GM03348 (cell line): Measurements from ENCODE around the gene TGM5.
"Not testable (repeated sequence)": the region's sequence is repeated elsewhere in the genome, so short reads cannot be mapped to it uniquely, and the experiment has no call there.

Experiments
- DNase-seq: peaks from one replicate; pipeline ENCODE4 v3.0.0; 2012; ENCODE audit warnings: low spot score

Gene TGM5, protein sequence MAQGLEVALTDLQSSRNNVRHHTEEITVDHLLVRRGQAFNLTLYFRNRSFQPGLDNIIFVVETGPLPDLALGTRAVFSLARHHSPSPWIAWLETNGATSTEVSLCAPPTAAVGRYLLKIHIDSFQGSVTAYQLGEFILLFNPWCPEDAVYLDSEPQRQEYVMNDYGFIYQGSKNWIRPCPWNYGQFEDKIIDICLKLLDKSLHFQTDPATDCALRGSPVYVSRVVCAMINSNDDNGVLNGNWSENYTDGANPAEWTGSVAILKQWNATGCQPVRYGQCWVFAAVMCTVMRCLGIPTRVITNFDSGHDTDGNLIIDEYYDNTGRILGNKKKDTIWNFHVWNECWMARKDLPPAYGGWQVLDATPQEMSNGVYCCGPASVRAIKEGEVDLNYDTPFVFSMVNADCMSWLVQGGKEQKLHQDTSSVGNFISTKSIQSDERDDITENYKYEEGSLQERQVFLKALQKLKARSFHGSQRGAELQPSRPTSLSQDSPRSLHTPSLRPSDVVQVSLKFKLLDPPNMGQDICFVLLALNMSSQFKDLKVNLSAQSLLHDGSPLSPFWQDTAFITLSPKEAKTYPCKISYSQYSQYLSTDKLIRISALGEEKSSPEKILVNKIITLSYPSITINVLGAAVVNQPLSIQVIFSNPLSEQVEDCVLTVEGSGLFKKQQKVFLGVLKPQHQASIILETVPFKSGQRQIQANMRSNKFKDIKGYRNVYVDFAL

DNA sequence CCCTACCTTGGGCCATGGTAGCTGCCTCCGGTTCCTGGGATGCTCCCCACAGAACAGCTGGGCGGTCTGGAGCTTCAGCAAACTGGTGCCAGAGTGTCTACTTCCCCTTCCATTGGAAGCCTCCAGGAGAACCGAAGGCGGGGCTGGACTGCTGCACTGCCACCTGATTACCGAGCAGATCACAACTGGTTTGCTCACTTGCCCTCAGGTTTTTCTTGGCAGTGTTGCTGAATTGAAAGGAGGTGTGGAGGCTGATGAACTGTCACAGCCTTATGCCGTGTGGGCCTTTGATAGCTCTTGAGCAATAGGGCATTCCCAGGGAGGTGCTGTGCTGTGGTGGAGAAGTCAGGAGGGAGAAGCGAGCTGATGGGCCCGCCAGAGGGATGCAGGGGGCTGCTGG is at the start of gene TGM5:
Gene TGM5, minus strand, starts transcription at position 95 of the 400 bp plus-strand sequence. Its CDS starts 79 bp downstream, at position 16.
- DNase-seq: no peak

GRCh38 chr15:43314171-43314570 is 47.4 kb upstream of the TGM5 start:
- no peak for DNase-seq

DNA sequence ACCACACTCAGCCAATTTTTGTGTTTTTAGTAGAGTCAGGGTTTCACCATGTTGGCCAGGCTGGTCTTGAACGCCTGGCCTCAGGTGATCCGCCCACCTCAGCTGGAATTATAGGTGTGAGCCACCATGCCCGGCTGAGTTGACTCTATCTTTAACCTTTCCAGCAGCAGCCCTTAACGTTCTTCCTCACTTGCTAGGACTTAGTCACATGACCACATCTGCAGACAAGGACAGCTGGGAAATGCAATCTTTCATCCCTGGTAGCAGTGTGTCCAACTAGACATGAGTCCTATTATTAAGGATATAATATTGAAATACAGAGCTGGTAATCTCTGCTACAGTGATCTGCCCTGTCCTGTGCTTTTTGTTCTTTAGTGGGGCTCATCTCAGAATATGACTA is 45.6 kb upstream of the TGM5 start:
- no peak for DNase-seq

- DNase-seq: no peak
These were observed 35.6 kb upstream of the TGM5 start, which contains the start of gene TGM7 for GRCh38 chr15:43302205-43302817. Gene TGM7 (minus strand): TSS chr15:43302255.

DNA sequence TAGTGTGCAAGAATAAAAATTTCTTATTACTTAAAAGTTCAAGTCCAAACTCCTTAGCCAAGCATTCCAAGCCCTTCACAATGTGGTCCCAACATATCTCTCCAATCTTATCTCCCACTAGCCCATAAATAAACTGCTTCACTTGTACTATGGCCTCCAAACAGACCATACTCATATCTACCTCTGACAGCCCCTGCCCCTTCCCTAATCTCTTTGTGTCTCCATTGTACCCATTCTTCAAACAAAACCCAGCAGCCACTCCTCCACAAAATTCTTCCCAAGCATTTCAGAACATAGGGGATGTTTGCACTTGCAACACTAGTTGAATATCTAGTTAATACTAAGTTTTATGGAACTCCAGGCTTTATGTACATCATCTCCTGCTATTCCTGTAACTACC is 33.2 kb upstream of the TGM5 start:
- DNase-seq: no peak

DNA sequence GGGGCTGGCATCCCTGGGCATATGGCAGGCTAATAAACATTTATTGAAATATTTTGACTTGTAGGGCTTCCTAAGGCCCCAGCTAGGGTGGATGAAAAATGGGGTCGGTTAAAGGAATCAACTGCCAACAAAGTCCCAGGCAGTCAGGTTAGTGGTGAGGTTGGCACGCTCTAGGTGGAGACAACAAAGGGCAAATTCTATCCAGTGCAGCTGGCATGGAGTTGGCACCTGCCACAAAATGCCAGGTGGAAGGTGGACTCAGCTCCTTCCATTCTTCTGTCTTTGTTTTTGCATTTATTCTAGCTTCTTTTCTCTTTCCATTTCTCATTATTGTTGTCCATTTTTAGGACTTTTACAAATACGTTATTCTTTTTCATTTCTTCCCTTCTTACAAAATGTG is 32.7 kb upstream of the TGM5 start:
- DNase-seq: no peak

DNA sequence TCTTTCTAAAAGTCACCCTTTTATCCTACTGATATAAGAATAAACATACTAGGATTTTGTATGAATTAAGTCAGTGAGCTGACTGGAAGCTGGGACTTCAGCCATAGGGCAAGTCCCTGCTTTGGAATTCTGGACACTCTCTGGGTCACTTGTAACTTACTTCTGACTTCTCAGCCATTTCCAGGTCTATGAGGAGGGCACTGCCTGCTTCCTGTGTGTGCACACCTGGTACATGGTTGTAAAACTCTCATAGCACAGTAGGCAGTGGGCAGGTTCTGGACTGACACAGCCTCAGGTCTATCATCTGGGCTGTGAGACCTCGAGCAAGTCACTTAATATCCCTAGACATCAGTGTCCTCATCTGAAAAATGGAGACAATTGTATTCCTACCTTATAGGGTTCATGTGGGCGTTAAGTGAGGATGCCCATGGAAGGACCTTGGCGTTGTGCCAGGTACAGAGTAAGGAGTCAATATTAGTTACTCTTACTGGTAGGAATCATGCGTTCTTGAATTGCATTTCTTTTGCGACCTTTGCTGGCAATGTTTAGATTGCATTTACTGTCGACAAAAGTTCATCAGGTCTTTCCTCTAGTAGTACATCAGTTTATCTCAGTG is 27.5 kb upstream of the TGM5 start:
- no peak for DNase-seq

DNA sequence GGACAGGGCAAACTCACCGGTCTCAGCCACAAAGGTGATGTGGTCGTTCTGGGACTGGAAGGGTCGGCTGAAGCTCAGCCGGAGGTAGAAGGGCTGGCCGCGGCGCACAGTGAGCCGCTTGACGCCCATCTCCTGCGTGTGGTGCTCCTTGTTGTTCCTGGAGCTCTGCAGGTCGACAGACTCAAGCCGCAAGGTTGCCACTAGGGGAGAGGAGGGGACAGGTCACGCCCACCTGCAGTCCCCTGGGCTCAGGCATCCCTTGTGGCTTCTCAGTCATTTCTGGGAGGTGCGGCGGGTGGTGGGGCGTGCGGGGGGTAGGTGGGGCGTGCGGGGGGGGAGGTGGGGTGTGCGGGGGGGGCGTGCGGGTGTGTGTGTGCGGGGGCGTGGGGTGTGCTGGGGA is 26.7 kb upstream of the TGM5 start:
- peak; percentile 30 for DNase-seq

DNA sequence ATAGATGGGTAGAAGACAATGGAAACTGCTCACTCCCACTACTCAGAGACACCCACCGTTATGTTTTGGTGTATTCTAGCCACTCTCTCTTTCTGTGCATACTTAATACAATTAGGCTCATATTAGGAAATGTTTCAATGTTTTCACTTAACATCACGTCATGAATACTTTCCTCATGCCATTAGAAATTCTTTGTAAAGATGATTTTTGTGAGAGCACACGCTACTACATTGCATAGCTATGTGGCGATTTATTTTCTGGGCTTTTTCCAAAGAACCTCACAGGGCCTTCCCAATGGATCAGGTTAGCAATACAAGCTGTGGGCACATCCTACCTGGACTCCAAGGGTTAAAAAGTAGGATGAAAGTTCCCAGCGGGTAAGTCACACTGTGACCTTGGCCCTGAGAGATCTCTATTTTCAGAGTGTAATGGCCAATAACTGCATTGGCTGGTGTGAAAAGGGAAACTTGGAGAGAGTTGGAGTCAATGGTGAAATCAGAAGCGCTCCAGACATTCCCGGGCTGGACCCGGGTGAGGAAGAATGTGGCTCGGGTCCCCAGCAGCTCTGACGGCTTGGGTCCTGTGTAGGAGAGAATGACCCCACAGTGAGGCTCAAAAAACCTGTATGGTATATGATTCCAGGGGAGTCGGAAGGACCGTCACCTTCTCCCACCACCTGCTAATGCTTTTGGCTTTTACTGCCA is 25.8 kb upstream of the TGM5 start:
- DNase-seq: peak; percentile 49

DNA sequence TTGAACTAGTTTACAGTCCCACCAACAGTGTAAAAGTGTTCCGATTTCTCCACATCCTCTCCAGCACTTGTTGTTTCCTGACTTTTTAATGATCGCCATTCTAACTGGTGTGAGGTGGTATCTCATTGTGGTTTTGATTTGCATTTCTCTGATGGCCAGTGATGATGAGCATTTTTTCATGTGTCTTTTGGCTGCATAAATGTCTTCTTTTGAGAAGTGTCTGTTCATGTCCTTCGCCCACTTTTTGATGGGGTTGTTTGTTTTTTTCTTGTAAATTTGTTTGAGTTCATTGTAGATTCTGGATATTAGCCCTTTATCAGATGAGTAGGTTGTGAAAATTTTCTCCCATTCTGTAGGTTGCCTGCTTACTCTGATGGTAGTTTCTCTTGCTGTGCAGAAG is 22.9 kb upstream of the TGM5 start:
- not testable (repeated sequence) for DNase-seq

DNA sequence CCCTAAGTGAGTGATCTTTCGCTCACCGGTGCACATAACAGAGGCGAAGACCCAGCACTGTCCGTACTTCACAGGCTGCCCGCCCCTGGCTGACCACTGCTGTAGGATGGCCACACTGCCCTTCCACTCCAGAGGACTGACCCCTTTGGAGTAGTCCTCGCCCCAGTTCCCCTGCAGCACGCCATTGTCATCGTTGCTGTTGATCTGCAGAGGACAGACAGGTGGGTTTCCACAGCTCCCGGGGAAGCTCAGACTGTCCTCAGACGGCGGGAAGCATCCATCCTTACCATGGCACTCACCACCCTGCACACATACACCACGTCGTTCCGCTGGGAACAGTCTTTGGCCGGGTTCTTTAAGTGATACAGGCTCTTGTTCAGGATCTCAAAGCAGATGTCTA is 20.5 kb upstream of the TGM5 start:
- DNase-seq: no peak

DNA sequence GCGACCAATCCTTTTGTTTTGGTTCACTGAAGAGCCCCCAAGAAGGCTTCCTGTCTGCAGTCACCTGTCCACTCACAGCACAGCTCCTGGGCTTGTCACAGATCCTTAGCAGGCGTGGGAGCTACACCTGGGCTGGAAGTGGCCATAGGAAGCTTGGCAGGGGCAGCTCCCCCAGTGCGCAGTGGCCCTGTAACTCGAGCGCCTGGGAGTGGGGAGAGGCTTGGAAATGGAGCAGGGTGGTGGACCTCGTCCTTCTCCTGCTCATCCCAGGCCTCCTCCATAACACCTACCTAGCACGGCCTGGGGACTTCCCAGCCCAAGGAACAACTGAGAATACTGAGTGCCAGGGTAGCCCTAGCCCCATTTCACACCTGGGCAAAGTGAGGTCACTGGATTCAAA is 19.3 kb upstream of the TGM5 start:
- DNase-seq: no peak

DNA sequence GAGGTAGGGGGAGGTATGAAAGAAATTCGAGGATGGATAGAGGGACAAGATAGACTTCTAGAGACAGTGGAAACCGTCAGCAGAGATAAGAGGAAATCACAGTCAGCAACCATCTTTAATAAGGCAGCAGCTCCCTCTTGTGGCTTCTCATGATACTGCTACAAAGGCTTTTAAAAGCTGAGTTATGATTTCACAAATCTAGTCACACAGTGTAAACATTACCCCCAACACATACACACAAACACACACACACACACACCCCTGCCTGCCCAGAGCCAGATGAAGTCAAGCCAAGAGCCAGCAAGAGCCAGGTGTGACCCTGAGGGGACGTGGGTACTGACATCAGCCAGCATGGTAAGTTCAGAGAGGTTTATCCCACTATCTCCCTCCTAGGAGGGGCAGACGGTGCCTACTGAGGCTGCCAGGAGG is 18.9 kb upstream of the TGM5 start:
- DNase-seq: peak; percentile 86

DNA sequence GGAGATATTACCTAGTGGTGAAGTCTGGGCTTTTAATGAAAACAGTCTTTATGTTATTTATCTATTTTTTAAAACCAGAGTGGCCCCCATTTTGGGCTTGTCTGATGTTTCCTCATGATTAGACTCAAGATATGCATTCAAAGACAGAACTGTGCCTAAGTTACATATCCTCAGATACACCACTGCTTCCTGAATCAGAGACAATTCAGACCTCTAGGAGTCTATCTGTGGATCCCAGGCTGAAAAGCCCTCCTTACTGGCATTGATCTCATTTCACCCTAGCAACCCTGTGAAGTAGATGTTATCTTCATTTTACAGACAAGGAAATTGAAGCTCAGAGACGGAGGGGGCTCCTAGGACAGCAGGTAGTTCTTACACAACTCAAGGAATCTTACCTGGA is 16.8 kb upstream of the TGM5 start:
- no peak for DNase-seq

GRCh38 chr15:43281926-43282602 is 15.3 kb upstream of the TGM5 start:
- no peak for DNase-seq

DNA sequence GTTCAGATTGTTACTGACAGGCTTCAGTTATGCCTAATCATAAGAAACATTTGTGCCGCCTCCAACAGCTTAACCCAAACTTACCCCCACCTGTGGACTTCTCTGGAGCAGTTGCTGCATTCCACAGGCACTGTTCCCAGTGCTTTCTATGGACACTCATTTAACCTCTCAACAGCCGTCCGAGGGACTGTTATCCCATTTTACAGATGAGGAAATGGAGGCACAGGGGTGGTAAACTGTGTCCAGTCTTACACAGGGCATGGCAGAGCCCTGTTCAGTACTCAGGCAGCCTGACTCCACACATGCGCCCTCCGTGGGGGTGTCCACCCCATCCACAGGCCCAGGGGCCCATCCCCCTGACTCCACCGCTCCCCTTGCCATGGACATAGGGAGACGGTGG is 14.3 kb upstream of the TGM5 start:
- no peak for DNase-seq

- no peak for DNase-seq
These were observed 12.8 kb upstream of the TGM5 start for GRCh38 chr15:43279496-43279895.

- DNase-seq: no peak
These were observed 12.1 kb upstream of the TGM5 start for GRCh38 chr15:43278869-43279268.

GRCh38 chr15:43277901-43278300 is 11.2 kb upstream of the TGM5 start:
- no peak for DNase-seq

- no peak for DNase-seq
These were observed 10.6 kb upstream of the TGM5 start for GRCh38 chr15:43277231-43277823.
